Bronchial epithelial cell (primary cell): Measurements from ENCODE around the gene SMO. TPM values are rescaled to one million over a fixed set of nuclear protein-coding genes. Genes with fewer than 3 reads are reported as not detected.
"Not testable (repeated sequence)": the region's sequence is repeated elsewhere in the genome, so short reads cannot be mapped to it uniquely, and the experiment has no call there.

Source experiments
- DNase-seq: peaks from one replicate; pipeline ENCODE4 v3.0.0-alpha.2; 2010; ENCODE audit warnings: low read depth
- FAIRE-seq: peaks from 2 replicates; lab custom pipeline; 2011; peaks lifted over from hg19 to GRCh38; lab: Jason Lieb, UNC
- H3K27me3 ChIP-seq: 2 replicates; pipeline ENCODE4 v1.5.1; 2011; ENCODE audit warnings: low read length; ENCODE audit not compliant: control insufficient read depth, insufficient read depth
- H3K36me3 ChIP-seq: 2 replicates; pipeline ENCODE4 v1.5.1; 2011; ENCODE audit warnings: low read length; ENCODE audit not compliant: control insufficient read depth, insufficient read depth
- H3K4me3 ChIP-seq: 2 replicates; pipeline ENCODE4 v1.5.1; 2011; ENCODE audit warnings: mild to moderate bottlenecking, low read depth, low read length, control low read depth
- total RNA-seq: library from RNA; depleted of rRNA; stranded (reverse); fragments of >200 nt; gene quantifications from 2 replicates; pipeline ENCODE4 v1.2.1, GENCODE V29; 2014
- TF ChIP-seq, protein P1 (sequence below): IDR thresholded peaks from 2 replicates; pipeline ENCODE4 v1.5.1; 2011; ENCODE audit warnings: mild to moderate bottlenecking, moderate library complexity, low read length, control low read depth, inconsistent platforms; ENCODE audit not compliant: insufficient read depth, severe bottlenecking

Gene SMO
- total RNA-seq, 1 donor from 2014 or later, result 2.4 TPM

DNA sequence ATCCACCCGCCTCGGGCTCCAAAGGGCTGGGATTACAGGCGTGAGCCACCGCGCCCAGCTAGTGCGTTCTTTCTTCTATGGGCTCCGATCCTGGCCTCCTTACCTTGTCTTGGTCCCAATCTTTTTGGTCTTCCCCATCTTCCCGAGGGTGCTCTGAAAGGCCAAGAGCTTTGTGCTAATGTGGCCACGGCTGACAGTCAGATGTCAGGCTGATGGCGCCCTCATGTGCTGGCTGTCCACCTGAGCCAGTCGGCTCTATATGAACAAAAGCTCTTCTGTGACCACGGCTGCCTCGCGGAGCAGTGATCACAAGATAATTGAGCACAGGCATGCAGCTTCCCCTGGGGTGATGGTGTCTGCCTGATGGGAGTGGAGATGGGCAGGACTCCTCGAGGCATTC lies 25.4 kb downstream of the SMO start:
- FAIRE-seq, result no peak
- H3K36me3 ChIP-seq, result peaks cover 2% of the 10 kb centered on the region
- no peak for DNase-seq
- no peak overlapping the region for H3K4me3 ChIP-seq
- no peaks in the 10 kb centered on the region for H3K27me3 ChIP-seq
- TF ChIP-seq, protein P1, sequence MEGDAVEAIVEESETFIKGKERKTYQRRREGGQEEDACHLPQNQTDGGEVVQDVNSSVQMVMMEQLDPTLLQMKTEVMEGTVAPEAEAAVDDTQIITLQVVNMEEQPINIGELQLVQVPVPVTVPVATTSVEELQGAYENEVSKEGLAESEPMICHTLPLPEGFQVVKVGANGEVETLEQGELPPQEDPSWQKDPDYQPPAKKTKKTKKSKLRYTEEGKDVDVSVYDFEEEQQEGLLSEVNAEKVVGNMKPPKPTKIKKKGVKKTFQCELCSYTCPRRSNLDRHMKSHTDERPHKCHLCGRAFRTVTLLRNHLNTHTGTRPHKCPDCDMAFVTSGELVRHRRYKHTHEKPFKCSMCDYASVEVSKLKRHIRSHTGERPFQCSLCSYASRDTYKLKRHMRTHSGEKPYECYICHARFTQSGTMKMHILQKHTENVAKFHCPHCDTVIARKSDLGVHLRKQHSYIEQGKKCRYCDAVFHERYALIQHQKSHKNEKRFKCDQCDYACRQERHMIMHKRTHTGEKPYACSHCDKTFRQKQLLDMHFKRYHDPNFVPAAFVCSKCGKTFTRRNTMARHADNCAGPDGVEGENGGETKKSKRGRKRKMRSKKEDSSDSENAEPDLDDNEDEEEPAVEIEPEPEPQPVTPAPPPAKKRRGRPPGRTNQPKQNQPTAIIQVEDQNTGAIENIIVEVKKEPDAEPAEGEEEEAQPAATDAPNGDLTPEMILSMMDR, result peak; percentile 19

- DNase-seq, FAIRE-seq, H3K4me3 ChIP-seq, H3K27me3 ChIP-seq, H3K36me3 ChIP-seq: not testable (repeated sequence)
Measured at GRCh38 chr7:129215691-129216090, 27.3 kb downstream of the SMO start.

GRCh38 chr7:129216101-129216715 lies 27.8 kb downstream of the SMO start:
- not testable (repeated sequence) for FAIRE-seq, H3K36me3 ChIP-seq, H3K4me3 ChIP-seq, H3K27me3 ChIP-seq, DNase-seq

DNA sequence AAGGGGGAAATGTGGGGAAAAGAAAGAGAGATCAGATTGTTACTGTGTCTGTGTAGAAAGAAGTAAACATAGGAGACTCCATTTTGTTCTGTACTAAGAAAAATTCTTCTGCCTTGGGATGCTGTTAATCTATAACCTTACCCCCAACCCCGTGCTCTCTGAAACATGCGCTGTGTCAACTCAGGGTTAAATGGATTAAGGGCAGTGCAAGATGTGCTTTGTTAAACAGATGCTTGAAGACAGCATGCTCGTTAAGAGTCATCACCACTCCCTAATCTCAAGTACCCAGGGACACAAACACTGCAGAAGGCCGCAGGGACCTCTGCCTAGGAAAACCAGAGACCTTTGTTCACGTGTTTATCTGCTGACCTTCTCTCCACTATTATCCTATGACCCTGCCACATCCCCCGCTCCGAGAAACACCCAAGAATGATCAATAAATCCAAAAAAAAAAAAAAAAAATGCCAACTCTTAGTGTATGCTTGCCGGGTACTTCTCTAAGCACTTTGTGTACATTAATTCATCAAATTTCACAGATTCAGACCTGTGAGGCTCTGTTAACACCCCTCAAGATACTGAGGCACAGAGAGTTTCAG lies 28.5 kb downstream of the SMO start:
- not testable (repeated sequence) for DNase-seq, H3K36me3 ChIP-seq, H3K27me3 ChIP-seq, FAIRE-seq, H3K4me3 ChIP-seq

GRCh38 chr7:129218514-129219062 lies 30.2 kb downstream of the SMO start:
- Histone ChIP-seq H3K4me3 (no peak overlapping the region), H3K36me3 (no peaks in the 10 kb centered on the region), H3K27me3 (no peaks in the 10 kb centered on the region)
- TF ChIP-seq, protein P1, result peak; percentile 86
- no peak for FAIRE-seq
- DNase-seq, result peak; percentile 76

- H3K36me3 ChIP-seq, FAIRE-seq, H3K4me3 ChIP-seq, DNase-seq, H3K27me3 ChIP-seq: not testable (repeated sequence)
Measured at GRCh38 chr7:129219166-129219565, 30.7 kb downstream of the SMO start.

- Histone ChIP-seq H3K27me3 (no peaks in the 10 kb centered on the region), H3K36me3 (no peaks in the 10 kb centered on the region), H3K4me3 (no peak overlapping the region)
- TF ChIP-seq, protein P1, result no peak
- FAIRE-seq (no peak), DNase-seq (no peak)
Measured at GRCh38 chr7:129222064-129222463, 33.6 kb downstream of the SMO start.
